GM15510 (cell line): ENCODE measurements around the gene HDAC4.

Experiments used
- POLR2A ChIP-seq: IDR thresholded peaks from 3 replicates; pipeline ENCODE4 v1.6.1; 2011; ENCODE audit warnings: borderline replicate concordance; ENCODE audit not compliant: insufficient read length; ENCODE audit errors: extremely low read depth

The HDAC4 gene

DNA sequence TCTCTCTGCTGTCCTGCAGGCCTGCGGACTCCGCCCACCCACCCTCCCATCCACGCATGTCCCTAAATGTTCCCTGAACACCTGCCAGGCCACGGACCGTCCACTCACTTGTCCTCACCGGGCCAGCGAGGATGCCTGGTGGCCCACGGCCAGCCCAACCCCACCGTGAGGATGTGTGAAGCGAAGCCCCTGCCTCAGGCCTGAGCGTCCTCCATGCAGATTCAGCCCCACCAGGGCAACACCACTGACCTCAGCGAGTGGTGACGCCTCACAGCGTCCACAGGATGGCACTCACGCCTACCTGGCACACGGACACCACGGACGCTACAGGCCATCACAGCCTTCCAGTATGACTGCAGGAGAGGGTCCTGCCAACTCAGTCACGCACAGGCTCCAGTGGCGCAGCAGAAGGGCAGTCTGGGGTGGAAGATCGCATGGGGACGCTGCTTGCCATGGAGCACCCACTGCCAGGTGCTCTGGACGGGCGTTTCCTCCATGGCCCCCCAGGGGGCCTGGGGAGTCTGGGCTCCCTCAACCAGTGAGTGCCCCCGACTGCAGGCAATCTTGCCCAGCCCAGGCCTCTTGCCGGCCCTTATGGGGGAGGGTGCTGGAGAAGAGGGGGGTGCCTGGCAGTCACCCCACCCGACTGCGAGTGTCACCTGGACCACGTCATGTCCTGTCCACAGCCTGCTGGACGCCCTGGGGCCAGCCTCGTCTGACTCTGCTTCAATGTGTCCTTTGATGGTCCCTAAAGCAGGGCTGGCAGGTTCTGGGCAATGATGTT is 25.4 kb downstream of the HDAC4 start:
- TF ChIP-seq POLR2A, result no peak

DNA sequence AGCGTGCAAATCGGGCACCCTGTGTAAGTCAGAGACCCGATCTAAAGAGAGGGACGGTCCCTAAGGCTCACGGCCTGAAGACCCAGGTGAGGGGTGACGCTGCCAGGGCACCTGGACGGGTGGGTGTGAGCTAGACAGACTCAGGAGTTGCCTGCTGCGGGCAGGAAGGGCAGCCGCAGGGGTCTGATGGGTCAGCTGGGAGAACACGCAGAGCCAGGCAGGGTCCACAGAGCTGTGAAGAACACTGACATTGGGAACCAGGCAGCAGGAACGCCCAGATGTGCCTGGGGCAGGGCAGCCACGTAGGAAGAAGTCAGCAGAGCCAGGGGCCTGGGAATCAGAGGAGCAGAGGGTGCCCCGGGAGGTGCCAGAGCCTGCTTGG is 25.9 kb downstream of the HDAC4 start:
- no peak for TF ChIP-seq POLR2A

DNA sequence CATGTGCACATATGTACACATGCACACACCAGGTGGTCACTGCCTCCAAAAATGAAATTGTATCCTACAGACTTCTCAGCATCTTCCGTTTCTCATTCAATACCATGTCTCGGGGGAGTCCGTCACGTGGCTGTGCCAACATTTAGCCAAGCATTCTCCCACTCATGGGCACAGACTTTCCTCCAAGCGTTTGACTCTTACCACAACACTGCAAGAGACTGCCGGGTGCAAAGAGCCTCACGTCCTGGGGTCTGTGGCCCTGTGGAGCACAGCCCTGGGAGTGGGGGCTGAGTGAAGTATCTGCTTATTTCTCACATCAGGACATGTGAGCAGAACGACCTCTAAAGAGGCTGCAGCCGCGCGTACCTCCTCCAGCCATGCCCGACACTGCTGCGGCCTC is 28.0 kb downstream of the HDAC4 start:
- TF ChIP-seq POLR2A, result no peak

DNA sequence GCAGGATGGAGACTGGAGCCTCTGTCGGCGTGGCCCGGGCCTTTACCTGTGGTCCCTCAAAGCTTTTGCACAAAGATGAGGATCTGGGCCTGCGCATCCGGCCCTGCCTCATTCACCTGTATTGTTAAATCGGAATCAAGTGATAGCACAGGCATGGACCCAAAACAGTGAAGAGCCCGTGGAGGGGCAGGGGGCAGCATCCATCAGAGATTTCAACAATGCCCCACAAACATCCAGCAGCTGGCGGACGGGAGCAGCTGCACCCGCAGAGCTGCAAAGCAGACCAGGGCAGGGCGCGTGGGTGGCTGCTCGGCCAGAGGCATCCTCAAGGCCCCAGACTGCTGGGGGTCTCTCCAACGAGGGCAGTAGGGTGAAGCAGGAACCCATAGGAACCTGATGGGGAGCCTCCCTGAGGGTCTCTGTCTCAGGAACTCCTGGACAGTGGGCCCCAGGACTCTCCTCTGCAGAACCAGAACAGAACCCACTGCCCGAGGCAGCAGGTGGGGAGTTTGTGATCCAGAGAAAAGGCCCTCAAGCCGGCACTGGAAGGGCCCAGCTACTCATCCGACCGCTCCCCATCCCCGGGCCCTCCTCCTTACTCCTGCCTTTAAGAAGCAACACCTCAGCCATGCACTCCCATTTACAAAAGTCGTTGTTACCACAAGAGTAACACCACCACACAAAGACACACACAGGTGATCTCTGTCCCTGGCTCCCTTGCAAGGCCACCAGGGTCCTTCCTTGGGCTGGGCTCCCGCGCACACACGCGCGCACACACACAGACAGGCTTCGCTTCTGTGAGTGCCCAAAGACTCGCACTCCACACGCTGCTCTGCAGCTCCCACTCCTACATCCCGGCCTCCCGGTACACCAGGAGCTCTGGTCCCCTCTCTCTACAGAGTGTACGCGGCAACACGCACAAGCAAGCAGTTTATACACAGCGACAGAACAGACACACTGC is 28.8 kb downstream of the HDAC4 start:
- TF ChIP-seq POLR2A, result no peak

DNA sequence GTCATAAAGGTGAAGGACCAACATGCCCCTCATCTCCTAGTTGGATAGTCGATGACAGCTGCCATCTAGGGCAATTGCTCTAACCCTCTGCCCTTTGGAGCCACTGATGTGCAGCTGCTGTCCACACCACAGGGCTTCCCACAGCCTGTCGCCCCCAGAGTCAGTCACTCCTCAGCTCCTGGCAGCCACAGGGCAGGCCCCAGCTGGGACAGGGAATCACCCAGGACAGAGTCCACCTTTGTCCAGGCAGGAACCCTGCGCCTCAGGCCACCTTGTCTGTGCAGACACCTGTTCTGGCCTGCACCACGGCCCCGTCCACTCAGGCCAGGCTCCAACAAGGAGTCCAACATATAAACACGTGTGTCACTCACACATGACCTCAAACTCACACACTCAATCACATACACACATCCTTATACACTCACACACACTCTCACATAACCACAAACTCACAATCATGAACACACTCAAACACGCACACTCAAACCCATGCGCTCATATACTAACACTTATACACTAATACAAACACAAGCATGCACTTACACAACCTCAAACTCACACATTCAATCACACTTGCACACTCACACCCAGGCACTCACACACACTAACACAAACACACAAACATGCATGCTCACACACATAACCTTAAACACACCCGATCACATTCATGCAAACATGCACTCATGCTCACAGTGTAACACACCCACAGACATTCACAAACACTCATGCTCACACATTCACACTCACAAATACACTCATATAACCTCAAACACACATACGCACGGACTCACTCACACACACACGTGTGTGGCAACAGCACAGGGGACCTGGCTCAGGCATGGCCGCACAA is 29.7 kb downstream of the HDAC4 start:
- TF ChIP-seq POLR2A, result no peak

DNA sequence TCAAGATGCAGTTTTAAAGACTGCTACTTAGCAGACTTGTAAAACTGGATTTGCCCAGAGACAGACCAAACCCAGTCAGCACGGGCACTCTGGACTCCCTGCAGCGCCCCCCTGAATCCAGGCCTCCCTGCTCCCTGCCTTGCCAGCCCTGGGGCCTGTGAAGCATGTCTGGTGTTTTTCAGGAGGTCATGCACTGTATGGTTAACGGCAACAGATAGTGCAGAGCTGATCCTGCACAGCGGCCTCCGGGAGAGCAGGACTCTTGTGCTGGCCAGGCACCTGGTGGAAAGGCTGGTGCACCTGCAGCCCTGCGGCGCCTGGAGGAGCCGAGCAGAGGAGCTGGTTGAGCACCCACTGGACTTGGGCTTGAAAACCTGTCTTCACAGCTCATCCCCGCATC is 30.4 kb downstream of the HDAC4 start:
- no peak for TF ChIP-seq POLR2A

DNA sequence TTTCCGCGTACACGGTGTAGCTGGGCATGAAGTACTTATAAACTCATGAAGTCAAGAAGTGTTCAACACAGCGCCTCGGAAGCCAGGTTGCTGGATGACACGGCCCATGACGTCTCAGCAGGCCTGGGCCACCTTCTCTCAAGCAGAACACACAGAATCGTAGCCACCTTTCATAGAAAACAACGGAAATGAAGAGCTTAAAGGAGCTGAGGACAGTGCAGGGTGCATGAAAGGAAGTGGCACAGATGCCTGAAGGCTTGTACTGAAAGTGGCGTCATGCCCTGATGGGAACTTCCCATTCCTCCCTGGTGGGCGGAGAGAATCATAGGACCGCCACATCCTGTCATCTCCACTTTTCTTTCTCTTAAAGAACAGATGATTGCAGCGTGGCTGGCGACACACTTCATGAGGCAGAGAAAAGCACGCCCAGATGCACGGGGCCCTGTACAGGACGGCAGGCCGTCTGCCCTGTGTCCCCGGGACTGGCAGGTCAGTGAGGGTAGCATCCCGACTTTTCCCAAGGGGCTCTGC is 31.1 kb downstream of the HDAC4 start:
- no peak for TF ChIP-seq POLR2A

DNA sequence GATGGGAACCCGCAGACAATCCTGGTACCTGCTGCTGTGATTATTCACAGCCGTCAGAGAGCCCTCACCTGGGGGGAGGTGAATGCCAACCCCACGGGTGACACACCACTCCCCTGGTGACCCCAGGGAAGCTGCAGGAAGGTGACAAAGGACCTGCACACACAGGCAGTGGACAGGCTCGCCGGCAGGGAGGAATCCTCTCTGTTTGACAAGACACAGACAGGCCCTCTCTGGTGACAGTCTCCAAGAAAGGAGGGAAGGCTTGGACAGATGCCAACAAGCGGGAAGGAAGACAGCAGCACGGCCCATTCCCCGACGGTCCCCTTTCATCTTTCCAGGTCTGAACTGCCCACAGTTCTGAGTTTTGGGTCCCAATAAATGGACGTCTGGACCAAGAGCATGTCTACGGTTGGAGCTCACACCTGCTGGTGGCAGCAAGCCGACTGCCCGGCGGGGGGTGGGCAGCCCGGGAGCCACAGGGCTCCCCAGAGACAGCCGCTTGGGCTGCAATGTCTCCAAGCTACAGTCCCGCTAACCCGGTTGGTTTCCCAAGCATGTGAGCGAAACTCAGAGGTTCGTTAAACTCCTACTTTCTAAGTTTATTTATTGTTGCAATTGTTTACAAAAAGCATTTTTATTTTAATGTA is 31.8 kb downstream of the HDAC4 start:
- no peak for TF ChIP-seq POLR2A

DNA sequence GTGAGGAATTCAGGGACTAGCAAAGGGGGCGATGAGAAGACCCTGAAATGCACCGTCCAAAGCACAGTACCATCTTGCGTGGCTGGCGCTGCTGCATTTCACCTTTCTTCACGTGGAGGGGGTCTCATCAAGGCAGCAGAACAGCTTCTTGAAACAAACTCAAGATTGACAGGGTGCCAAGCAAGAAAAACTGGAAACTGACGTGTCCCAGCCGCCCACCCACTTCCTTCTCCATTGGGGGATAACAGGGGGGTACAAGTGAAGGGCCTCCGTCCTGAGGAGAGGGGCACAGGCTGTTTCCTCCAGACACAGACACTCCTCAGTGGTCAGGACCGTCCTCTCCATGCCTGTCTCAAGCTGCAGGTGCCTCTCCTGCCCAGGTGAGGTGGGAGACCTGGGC is 32.5 kb downstream of the HDAC4 start:
- no peak for TF ChIP-seq POLR2A

DNA sequence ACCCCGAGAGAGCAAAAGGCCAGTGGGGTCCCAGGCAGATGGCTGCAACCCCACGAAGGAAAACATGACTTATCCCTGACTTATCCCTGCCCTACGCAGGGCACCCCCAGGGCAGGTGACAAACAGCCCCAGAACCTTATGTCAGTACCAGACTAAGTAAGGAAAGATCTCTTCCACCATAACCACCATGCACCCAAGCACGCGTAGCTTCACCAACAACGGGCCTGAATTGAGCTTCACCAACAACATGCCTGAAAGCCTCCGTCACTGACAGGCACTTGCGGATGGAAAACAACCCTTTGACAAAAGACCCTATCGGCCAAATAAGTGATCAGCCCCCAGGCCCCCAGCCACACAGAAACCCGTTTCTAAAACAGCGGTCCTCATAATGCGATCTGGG is 34.1 kb downstream of the HDAC4 start:
- TF ChIP-seq POLR2A, result no peak

DNA sequence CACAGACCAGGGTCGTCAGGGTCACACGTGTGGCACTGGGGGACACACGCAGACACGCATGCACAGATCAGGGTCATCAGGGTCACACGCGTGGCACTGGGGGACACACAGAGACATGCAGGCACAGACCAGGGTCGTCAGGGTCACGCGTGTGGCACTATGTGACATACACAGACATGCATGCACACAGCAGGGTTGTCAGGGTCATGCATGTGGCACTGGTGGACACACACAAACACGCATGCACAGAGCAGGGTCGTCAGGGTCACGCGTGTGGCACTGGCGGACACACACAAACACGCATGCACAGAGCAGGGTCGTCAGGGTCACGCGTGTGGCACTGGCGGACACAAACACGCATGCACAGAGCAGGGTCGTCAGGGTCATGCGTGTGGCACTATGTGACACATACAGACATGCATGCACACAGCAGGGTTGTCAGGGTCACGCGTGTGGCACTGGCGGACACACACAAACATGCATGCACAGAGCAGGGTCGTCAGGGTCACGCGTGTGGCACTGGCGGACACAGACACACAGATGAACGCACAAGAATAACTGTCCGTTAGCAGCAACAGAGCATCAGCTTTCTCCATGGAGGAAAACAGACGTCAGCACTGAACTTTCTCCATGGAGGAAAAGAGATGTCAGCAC is 34.9 kb downstream of the HDAC4 start:
- no peak for TF ChIP-seq POLR2A

DNA sequence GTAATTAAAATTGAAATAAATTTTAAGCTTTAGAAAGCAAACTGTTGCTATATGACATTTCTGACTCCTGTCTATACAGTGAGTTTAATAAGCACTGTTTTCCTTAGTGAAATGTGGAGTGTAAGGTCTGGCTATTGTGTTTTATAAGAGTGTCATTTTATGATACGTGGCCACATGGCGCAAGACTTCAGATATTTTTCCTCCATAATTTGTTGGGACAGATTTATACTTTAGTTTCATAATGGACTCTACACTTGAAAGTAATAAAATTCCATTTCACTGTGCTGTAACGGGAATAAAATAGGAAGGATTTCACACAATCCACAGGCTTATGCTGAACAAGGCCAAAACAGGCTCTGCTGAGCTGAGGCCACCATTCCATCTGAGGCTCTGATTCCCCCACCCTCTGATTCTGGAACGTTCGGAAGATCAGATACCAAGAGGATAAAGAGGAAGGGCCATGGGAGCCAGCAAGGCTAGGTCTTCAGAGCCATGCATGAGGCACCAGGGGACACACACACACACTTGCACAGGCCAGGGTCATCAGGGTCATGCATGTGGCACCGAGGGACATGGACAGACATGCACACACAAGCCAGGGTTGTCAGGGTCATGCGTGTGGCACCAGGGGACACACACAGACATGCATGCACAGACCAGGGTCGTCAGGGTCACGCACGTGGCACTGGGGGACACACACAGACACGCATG is 35.6 kb downstream of the HDAC4 start:
- TF ChIP-seq POLR2A, result no peak
